ENCODE results near the gene NPDC1.

NPDC1 gene

DNA sequence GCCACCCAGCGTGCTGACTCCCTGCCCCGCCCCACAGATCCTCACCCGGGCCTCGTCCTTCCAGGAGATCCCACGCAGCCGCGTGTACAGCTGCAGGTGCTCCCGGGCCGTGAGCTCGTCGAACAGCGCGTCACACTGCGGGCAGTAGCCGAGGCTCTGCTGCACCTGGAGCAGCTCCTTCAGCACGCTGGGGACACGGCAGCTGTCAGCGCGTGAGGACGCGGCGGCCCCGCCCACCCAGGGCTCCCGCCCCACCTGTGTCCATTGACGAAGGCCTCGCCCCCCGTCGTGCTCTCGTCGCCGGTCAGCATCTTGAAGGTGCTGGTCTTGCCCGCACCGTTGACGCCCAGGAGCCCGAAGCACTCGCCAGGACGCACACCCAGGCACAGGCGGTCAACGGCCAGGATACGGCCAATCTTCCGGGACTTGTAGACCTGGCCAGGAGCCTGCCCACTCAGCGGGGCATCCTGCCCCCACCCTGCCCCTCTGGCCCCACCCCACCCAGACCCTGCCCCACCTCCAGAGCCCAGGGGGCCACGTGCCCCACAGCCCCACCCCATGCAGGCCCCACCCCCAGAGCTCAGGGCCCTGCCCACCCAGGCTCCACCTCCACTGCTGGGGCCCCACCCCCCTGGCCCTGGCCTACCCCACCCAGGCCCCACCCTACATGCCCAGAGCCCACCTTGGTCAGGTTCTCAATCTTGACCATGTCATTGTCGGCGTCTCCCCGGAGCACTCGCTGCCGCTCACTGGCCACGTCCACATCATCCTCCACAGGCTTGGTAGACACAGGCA lies 35.8 kb downstream of the NPDC1 start:
- no peak overlapping the region for H3K4ac ChIP-seq (ENCODE audit: low read depth in 1 of 2, low read length in 2 of 2)
- no peaks in the 10 kb centered on the region for H3K9me3 ChIP-seq (ENCODE audit: control insufficient read depth, low read length)
- H3K9ac ChIP-seq (ENCODE audit: low read length), result no peak overlapping the region
- no peak overlapping the region for H4K91ac ChIP-seq (ENCODE audit: low read length)
- H2BK5ac ChIP-seq (ENCODE audit: low read depth, low read length, poor library complexity, severe bottlenecking), result no peak overlapping the region
- no peak overlapping the region for H2AK5ac ChIP-seq (ENCODE audit: low read length, severe bottlenecking)
- H2BK120ac ChIP-seq (ENCODE audit: low read depth, low read length), result no peak overlapping the region
- no peaks in the 10 kb centered on the region for H3K27me3 ChIP-seq (ENCODE audit: control insufficient read depth in 1 of 2, insufficient read depth in 1 of 2, low read length in 2 of 2)
- no peak overlapping the region for H2BK12ac ChIP-seq (ENCODE audit: low read length in 2 of 2)
- H3K23ac ChIP-seq (ENCODE audit: low read length in 2 of 2), result no peak overlapping the region
- 95% methylated on average over 49 of the region's 49 CpGs for WGBS
- H4K8ac ChIP-seq (ENCODE audit: low read length), result no peak overlapping the region
- peaks cover 29% of the 10 kb centered on the region for H3K4me1 ChIP-seq (ENCODE audit: control insufficient read depth, insufficient read depth, low read depth, low read length)
- H2AFZ ChIP-seq (ENCODE audit: low read depth, low read length), result no peak overlapping the region
- H3K18ac ChIP-seq (ENCODE audit: low read depth in 1 of 2, low read length in 2 of 2), result no peak overlapping the region
- H3K4me3 ChIP-seq (ENCODE audit: insufficient read depth in 1 of 2, low read depth in 1 of 2, low read length in 2 of 2), result no peak overlapping the region
- H3K36me3 ChIP-seq (ENCODE audit: control insufficient read depth in 1 of 2, insufficient read depth in 2 of 2, low read depth in 1 of 2, low read length in 2 of 2), result peaks cover 8 to 62% of the 10 kb centered on the region in 2 experiments
- H3K14ac ChIP-seq (ENCODE audit: low read length in 2 of 2), result no peak overlapping the region
- no peak overlapping the region for H3K27ac ChIP-seq (ENCODE audit: low read length, poor library complexity, severe bottlenecking)
- H2BK15ac ChIP-seq (ENCODE audit: low read depth, poor library complexity, severe bottlenecking), result no peak overlapping the region
- H3K4me2 ChIP-seq (ENCODE audit: low read length, poor library complexity, severe bottlenecking), result no peak overlapping the region
- no peak for DNase-seq
- no peaks in the 10 kb centered on the region for H3K79me1 ChIP-seq (replicated peaks; ENCODE audit: low read length, poor library complexity, severe bottlenecking)

DNA sequence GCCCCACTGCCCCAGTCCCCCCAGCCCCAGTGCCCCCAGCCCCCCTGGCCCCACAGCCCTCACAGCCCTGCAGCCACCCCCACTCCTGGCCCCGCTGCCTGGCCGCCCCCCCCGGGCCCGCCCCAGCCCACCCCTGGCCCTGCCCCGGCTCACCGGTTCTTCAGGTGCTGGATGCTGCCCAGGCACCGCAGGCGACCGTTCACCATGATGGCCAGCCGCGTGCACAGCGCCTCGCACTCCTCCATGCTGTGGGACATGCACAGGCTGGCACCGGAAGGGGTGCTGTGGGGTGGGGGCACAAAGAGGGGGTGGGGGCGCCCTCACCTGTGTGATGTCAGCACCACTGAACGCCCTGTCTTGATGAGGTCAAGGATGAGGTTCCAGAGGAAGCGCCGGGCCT lies 36.8 kb downstream of the NPDC1 start:
- Histone ChIP-seq H3K4me2 (ENCODE audit: low read length, poor library complexity, severe bottlenecking) (no peak overlapping the region), H2AFZ (ENCODE audit: low read depth, low read length) (no peak overlapping the region), H2BK5ac (ENCODE audit: low read depth, low read length, poor library complexity, severe bottlenecking) (no peak overlapping the region), H4K8ac (ENCODE audit: low read length) (no peak overlapping the region), H3K27me3 (ENCODE audit: control insufficient read depth in 1 of 2, insufficient read depth in 1 of 2, low read length in 2 of 2) (no peaks in the 10 kb centered on the region), H4K91ac (ENCODE audit: low read length) (no peak overlapping the region), H3K36me3 (ENCODE audit: control insufficient read depth in 1 of 2, insufficient read depth in 2 of 2, low read depth in 1 of 2, low read length in 2 of 2) (peaks cover 8 to 53% of the 10 kb centered on the region in 2 experiments), H3K23ac (ENCODE audit: low read length in 2 of 2) (no peak overlapping the region), H3K4ac (ENCODE audit: low read depth in 1 of 2, low read length in 2 of 2) (no peak overlapping the region), H3K9me3 (ENCODE audit: control insufficient read depth, low read length) (no peaks in the 10 kb centered on the region), H3K9ac (ENCODE audit: low read length) (no peak overlapping the region), H3K27ac (ENCODE audit: low read length, poor library complexity, severe bottlenecking) (no peak overlapping the region), H2BK15ac (ENCODE audit: low read depth, poor library complexity, severe bottlenecking) (no peak overlapping the region), H3K14ac (ENCODE audit: low read length in 2 of 2) (no peak overlapping the region), H2BK120ac (ENCODE audit: low read depth, low read length) (no peak overlapping the region), H3K4me3 (ENCODE audit: insufficient read depth in 1 of 2, low read depth in 1 of 2, low read length in 2 of 2) (no peak overlapping the region), H2AK5ac (ENCODE audit: low read length, severe bottlenecking) (no peak overlapping the region), H3K4me1 (ENCODE audit: control insufficient read depth, insufficient read depth, low read depth, low read length) (peaks cover 28% of the 10 kb centered on the region), H3K79me1 (replicated peaks; ENCODE audit: low read length, poor library complexity, severe bottlenecking) (no peaks in the 10 kb centered on the region), H3K18ac (ENCODE audit: low read depth in 1 of 2, low read length in 2 of 2) (no peak overlapping the region), H2BK12ac (ENCODE audit: low read length in 2 of 2) (no peak overlapping the region)
- no peak for DNase-seq
- 93% methylated on average over 17 of the region's 18 CpGs for WGBS

DNA sequence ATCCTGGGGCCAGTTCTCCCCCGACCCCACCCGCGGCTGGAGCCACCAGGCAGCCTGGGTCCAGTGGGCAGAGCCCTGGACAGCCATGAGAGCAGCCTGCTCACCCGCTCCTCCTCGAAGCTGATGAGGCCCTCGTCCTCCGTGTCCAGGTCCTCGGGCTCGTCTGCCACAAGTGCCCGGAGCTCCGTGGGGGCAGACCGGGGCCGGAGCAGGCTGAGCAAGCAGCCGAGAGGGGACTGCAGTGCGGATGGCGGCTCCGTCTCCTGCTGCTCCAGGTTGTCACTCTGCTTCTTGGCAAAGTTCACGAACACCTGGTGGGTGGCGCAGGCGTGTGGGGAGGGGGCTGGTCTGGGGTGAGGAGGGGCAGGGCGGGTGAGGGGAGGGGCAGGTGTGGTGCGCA lies 37.7 kb downstream of the NPDC1 start:
- H3K27me3 ChIP-seq (ENCODE audit: control insufficient read depth in 1 of 2, insufficient read depth in 1 of 2, low read length in 2 of 2), result no peaks in the 10 kb centered on the region
- H3K23ac ChIP-seq (ENCODE audit: low read length in 2 of 2), result no peak overlapping the region
- H3K14ac ChIP-seq (ENCODE audit: low read length in 2 of 2), result no peak overlapping the region
- no peak overlapping the region for H2BK120ac ChIP-seq (ENCODE audit: low read depth, low read length)
- peaks cover 28% of the 10 kb centered on the region for H3K4me1 ChIP-seq (ENCODE audit: control insufficient read depth, insufficient read depth, low read depth, low read length)
- no peak overlapping the region for H4K91ac ChIP-seq (ENCODE audit: low read length)
- no peak overlapping the region for H3K18ac ChIP-seq (ENCODE audit: low read depth in 1 of 2, low read length in 2 of 2)
- 85% methylated on average over 21 of the region's 22 CpGs for WGBS
- no peak for DNase-seq
- no peak overlapping the region for H4K8ac ChIP-seq (ENCODE audit: low read length)
- H3K9me3 ChIP-seq (ENCODE audit: control insufficient read depth, low read length), result no peaks in the 10 kb centered on the region
- H2AFZ ChIP-seq (ENCODE audit: low read depth, low read length), result no peak overlapping the region
- no peaks in the 10 kb centered on the region for H3K79me1 ChIP-seq (replicated peaks; ENCODE audit: low read length, poor library complexity, severe bottlenecking)
- H2BK15ac ChIP-seq (ENCODE audit: low read depth, poor library complexity, severe bottlenecking), result no peak overlapping the region
- no peak overlapping the region for H2AK5ac ChIP-seq (ENCODE audit: low read length, severe bottlenecking)
- H3K9ac ChIP-seq (ENCODE audit: low read length), result no peak overlapping the region
- no peak overlapping the region for H2BK5ac ChIP-seq (ENCODE audit: low read depth, low read length, poor library complexity, severe bottlenecking)
- H3K4ac ChIP-seq (ENCODE audit: low read depth in 1 of 2, low read length in 2 of 2), result no peak overlapping the region
- no peak overlapping the region for H3K4me2 ChIP-seq (ENCODE audit: low read length, poor library complexity, severe bottlenecking)
- H3K27ac ChIP-seq (ENCODE audit: low read length, poor library complexity, severe bottlenecking), result no peak overlapping the region
- H2BK12ac ChIP-seq (ENCODE audit: low read length in 2 of 2), result no peak overlapping the region
- H3K36me3 ChIP-seq (ENCODE audit: control insufficient read depth in 1 of 2, insufficient read depth in 2 of 2, low read depth in 1 of 2, low read length in 2 of 2), result peaks cover 8 to 44% of the 10 kb centered on the region in 2 experiments
- H3K4me3 ChIP-seq (ENCODE audit: insufficient read depth in 1 of 2, low read depth in 1 of 2, low read length in 2 of 2), result no peak overlapping the region

DNA sequence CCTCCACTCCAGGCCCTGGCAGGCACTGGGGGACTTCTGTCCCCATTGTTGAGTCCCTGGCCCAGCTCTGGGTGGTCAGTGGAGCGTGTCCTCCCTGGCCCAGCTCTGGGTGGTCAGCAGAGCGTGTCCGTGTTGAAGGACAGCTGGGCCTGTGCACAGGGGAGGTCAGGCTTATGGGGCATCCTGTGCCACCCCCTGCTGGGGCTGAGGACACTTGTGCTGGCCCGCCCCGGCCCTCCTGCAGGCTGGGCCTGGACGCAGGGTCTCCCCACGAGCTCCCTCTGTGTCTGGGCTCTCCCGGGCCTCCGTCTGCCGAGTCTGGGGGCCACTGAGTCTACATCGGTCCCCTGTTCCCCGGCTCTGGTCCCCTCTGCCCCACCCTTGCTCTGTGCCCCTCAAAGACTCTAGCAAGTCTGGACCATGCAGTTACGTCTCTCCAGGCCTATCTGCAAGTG lies 38.1 kb downstream of the NPDC1 start:
- Histone ChIP-seq H2BK12ac (ENCODE audit: low read length in 2 of 2) (peak overlapping the region in 1 of 2 experiments; percentile 15), H3K4me3 (ENCODE audit: insufficient read depth in 1 of 2, low read depth in 1 of 2, low read length in 2 of 2) (no peak overlapping the region), H3K27me3 (ENCODE audit: control insufficient read depth in 1 of 2, insufficient read depth in 1 of 2, low read length in 2 of 2) (no peaks in the 10 kb centered on the region), H3K4ac (ENCODE audit: low read depth in 1 of 2, low read length in 2 of 2) (no peak overlapping the region), H3K18ac (ENCODE audit: low read depth in 1 of 2, low read length in 2 of 2) (no peak overlapping the region), H4K8ac (ENCODE audit: low read length) (no peak overlapping the region), H2BK5ac (ENCODE audit: low read depth, low read length, poor library complexity, severe bottlenecking) (no peak overlapping the region), H2AFZ (ENCODE audit: low read depth, low read length) (no peak overlapping the region), H3K36me3 (ENCODE audit: control insufficient read depth in 1 of 2, insufficient read depth in 2 of 2, low read depth in 1 of 2, low read length in 2 of 2) (peaks cover 8 to 39% of the 10 kb centered on the region in 2 experiments), H3K4me2 (ENCODE audit: low read length, poor library complexity, severe bottlenecking) (peak overlapping the region; percentile 38), H3K14ac (ENCODE audit: low read length in 2 of 2) (no peak overlapping the region), H3K79me1 (replicated peaks; ENCODE audit: low read length, poor library complexity, severe bottlenecking) (no peaks in the 10 kb centered on the region), H3K9ac (ENCODE audit: low read length) (no peak overlapping the region), H3K4me1 (ENCODE audit: control insufficient read depth, insufficient read depth, low read depth, low read length) (peaks cover 25% of the 10 kb centered on the region), H3K9me3 (ENCODE audit: control insufficient read depth, low read length) (no peaks in the 10 kb centered on the region), H3K27ac (ENCODE audit: low read length, poor library complexity, severe bottlenecking) (no peak overlapping the region), H2BK15ac (ENCODE audit: low read depth, poor library complexity, severe bottlenecking) (no peak overlapping the region), H2BK120ac (ENCODE audit: low read depth, low read length) (no peak overlapping the region), H3K23ac (ENCODE audit: low read length in 2 of 2) (no peak overlapping the region), H2AK5ac (ENCODE audit: low read length, severe bottlenecking) (no peak overlapping the region), H4K91ac (ENCODE audit: low read length) (no peak overlapping the region)
- 79% methylated on average over 13 of the region's 13 CpGs for WGBS
- no peak for DNase-seq

All from mesenchymal stem cell (in vitro differentiated cells and primary cell).